Neutrophil (primary cell): Measurements from ENCODE around the gene STX10.

Experiments
- H3K27ac ChIP-seq: fragments of 200-600 bp; sonication (generic); 2 replicates; pipeline ENCODE4 v1.5.1; 2016; ENCODE audit warnings: mild to moderate bottlenecking, moderate library complexity
- H3K27me3 ChIP-seq: fragments of 200-600 bp; sonication (generic); 2 replicates; pipeline ENCODE4 v1.6.0; 2016; ENCODE audit warnings: mild to moderate bottlenecking
- H3K36me3 ChIP-seq: fragments of 200-600 bp; sonication (generic); 2 replicates; pipeline ENCODE4 v1.5.1; 2017
- H3K4me1 ChIP-seq, 2 experiments: fragments of 200-600 bp in 1 of 2; sonication (generic) in 1 of 2; 1 replicate in 1 of 2; 2 replicates in 1 of 2; pipeline versions ENCODE4 v1.5.1 to v1.6.1; 2013 to 2016; ENCODE audit warnings: low read depth in 1 of 2, low read length in 1 of 2, mild to moderate bottlenecking in 1 of 2, moderate library complexity in 1 of 2; ENCODE audit not compliant: control insufficient read depth in 1 of 2, insufficient read depth in 1 of 2
- H3K4me3 ChIP-seq, 2 experiments: fragments of 200-600 bp in 1 of 2; sonication (generic) in 1 of 2; 1 replicate in 1 of 2; 2 replicates in 1 of 2; pipeline ENCODE4 v1.5.1; 2013 to 2016; ENCODE audit warnings: low read depth in 1 of 2, low read length in 1 of 2, mild to moderate bottlenecking in 1 of 2, moderate library complexity in 1 of 2
- H3K9me3 ChIP-seq: fragments of 200-600 bp; sonication (generic); 2 replicates; pipeline ENCODE4 v1.5.1; 2016
- TF ChIP-seq, protein P1 (sequence below): fragments of 200-600 bp; sonication (generic); IDR thresholded peaks from 2 replicates; pipeline ENCODE4 v1.5.1; 2016; ENCODE audit warnings: antibody characterized with exemption

STX10 gene

DNA sequence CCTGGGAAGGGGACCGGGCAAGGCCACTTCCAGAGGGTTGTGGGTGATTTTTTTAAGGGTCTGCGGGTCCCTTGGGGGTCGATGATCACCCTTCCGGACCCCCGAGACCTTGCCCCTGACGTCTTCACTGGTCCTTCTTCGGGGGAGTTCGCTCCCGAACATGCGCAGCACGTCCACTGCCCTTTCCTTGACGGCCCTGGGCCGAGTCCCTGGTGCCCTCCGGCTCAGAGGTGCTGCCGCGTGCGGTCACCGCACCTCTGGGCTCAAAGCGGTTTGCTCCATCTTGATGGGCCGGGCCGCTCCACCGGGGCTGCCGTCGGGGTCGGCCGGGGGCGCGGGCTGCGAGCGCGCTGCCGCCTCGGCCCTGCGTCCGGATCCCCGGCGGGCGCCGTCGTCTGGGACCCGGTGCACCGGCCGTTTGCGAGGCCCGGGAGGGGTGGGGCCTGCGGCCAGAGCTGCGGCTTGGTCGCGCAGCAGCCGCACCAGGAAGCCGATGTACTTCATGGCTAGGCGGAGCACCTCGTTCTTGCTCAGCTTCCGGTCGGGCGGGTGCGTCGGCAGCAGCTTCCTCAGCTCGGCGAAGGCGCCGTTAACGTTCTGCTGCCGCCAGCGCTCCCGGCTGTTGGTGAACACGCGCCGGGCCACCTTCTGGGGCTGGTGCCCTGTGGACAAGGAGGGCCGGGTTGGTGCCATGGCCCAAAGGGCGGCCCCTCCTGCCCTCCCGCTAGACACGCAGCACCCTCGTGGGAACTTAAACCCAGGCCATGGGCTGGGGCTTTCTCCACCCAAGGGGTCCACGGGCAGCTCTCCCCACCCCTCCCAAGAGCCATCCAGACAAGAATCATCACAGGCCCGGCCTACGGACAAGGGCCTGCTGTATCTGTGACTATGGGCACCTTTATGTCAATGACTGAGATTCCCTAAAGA lies 50.8 kb downstream of the STX10 start:
- Histone ChIP-seq H3K4me1 (peaks cover 77 to 86% of the 10 kb centered on the region in 2 experiments), H3K4me3 (peak overlapping the region; percentile 93 to 95)

DNA sequence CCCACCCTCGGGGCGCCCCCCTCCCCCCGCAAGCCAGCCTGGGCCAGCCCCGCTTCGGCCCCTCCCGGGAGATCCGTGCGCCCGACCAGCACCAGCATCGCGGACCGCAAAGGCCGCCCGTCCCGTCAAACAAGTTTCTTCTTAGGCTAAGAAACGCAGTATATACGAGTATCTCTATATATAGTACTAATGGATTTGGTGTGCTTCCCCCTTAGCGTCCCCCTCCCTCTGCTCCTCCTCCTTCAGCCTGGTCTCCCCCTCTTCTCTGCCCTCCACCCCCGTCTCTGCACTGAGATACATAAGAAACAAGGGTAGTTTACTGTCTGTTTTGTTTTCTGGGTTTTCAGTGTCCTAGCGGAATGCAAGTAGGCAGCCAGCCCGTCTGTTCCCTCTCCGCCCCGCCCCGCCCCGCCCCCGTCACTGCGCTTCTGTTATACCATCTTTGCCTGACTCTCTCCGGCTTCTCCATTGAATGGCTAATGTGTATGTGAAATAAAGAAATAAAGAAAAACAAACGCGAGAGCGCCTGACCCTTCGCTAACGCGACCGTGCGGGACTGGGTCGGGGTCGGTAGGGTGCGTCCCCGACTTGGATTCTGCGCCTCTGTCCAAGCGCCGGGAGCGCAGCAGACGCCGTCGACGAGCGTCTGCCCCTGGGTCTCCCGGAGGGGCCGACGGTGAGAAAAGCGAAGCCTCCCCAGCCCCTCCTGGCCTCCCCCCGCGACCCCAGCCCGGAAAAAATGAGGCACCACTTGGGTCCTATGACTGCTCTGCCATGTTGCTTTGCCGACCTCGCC lies 51.7 kb downstream of the STX10 start:
- Histone ChIP-seq H3K4me3 (peak overlapping the region; percentile 93 to 95), H3K4me1 (peaks cover 75 to 85% of the 10 kb centered on the region in 2 experiments), H3K9me3 (no peaks in the 10 kb centered on the region), H3K36me3 (peaks cover 14% of the 10 kb centered on the region), H3K27me3 (no peaks in the 10 kb centered on the region), H3K27ac (peak overlapping the region; percentile 99)
- TF ChIP-seq, protein P1, sequence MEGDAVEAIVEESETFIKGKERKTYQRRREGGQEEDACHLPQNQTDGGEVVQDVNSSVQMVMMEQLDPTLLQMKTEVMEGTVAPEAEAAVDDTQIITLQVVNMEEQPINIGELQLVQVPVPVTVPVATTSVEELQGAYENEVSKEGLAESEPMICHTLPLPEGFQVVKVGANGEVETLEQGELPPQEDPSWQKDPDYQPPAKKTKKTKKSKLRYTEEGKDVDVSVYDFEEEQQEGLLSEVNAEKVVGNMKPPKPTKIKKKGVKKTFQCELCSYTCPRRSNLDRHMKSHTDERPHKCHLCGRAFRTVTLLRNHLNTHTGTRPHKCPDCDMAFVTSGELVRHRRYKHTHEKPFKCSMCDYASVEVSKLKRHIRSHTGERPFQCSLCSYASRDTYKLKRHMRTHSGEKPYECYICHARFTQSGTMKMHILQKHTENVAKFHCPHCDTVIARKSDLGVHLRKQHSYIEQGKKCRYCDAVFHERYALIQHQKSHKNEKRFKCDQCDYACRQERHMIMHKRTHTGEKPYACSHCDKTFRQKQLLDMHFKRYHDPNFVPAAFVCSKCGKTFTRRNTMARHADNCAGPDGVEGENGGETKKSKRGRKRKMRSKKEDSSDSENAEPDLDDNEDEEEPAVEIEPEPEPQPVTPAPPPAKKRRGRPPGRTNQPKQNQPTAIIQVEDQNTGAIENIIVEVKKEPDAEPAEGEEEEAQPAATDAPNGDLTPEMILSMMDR, result peak; percentile 41

More for the DNA sequence above, 50.8 kb downstream of the STX10 start:
- no peaks in the 10 kb centered on the region for H3K27me3 ChIP-seq
- TF ChIP-seq, protein P1, result peak; percentile 11
- no peaks in the 10 kb centered on the region for H3K9me3 ChIP-seq
- H3K27ac ChIP-seq, result peak overlapping the region; percentile 99
- H3K36me3 ChIP-seq, result peaks cover 14% of the 10 kb centered on the region

DNA sequence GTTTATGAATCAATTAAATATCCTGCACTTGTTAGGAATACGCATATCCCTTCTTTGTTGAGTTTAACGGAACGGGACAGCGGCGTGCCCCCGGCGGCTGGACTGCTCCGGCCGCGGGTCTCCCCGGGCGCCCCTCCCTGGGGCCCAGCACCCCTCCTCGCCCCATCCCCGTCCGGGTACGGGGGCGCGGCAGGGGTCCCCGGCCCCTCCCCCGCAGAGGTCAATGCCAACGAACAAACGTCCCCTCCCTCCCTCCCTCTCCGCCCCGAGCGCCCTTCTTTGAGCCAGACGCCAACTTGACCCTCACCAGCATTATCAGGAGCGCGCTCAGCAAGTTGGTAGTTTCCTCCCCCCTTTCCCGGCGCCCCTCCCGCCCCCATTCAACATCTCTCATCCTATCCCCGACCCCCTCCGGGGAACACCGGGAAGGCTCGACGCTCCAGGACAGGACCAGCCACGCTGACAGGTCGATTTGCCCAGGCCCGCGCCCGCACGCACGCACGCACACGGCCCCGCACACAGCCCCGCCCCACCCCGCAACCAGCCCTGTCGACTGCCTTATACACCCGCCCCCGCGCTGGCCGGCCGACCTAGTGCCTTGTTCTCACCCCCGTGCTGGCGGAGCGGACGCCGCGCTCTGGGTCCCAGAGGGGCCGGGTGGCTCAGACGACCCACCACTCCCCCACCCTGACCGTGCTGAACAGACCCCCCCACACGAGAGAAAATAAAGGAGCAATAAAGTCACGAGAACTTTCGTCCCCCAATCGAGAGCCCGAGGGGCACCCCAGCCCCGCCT lies 52.5 kb downstream of the STX10 start:
- Histone ChIP-seq H3K4me3 (peak overlapping the region; percentile 93 to 95), H3K27me3 (no peaks in the 10 kb centered on the region), H3K9me3 (no peaks in the 10 kb centered on the region), H3K4me1 (peaks cover 67 to 77% of the 10 kb centered on the region in 2 experiments), H3K27ac (peak overlapping the region; percentile 99), H3K36me3 (peaks cover 14% of the 10 kb centered on the region)
- TF ChIP-seq, protein P1, result no peak

DNA sequence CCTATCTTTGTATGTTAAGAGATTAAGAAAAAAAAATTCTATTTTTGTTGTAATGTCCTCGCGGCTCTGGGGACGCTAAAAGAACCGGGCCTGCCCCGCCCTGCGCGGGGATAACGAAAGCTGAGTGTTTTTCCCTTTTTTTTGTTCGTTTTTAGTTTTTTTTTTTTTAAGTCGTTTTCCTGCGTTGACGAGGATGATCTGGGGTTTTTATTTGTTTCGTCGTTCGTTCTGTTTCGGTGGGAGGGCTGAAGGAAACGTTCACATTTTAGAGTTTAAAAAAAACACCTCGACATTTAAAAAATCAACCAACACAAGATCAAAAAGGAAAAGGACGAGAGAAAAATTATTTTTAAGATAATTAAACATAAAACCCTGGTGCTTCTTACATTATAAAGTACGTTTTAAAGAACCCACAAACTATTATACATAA lies 53.1 kb downstream of the STX10 start:
- peaks cover 61 to 72% of the 10 kb centered on the region in 2 experiments for H3K4me1 ChIP-seq

More for the DNA sequence above, 53.1 kb downstream of the STX10 start:
- H3K36me3 ChIP-seq, result peaks cover 14% of the 10 kb centered on the region
- no peaks in the 10 kb centered on the region for H3K9me3 ChIP-seq
- no peaks in the 10 kb centered on the region for H3K27me3 ChIP-seq
- TF ChIP-seq, protein P1, result no peak
- H3K4me3 ChIP-seq, result peak overlapping the region; percentile 93 to 95
- H3K27ac ChIP-seq, result peak overlapping the region; percentile 99
